Left renal cortex interstitium (tissue), 4 donors: Measurements from ENCODE around the gene ANKRD2. TPM values are rescaled to one million over a fixed set of nuclear protein-coding genes. Genes with fewer than 3 reads are reported as not detected.
"Not testable (repeated sequence)": the region's sequence is repeated elsewhere in the genome, so short reads cannot be mapped to it uniquely, and the experiment has no call there.

Experiments
- DNase-seq, 4 donors: peaks; one replicate each; pipeline ENCODE4 v3.0.0-alpha.2; 2013; ENCODE audit warnings: low read depth in 4 of 4, low spot score in 2 of 4, missing footprints in 1 of 4
- polyA plus RNA-seq, 4 donors: library from polyadenylated mRNA; unstranded; fragments of 120-200 nt; gene quantifications; one replicate each; pipeline ENCODE4 v1.2.1, GENCODE V29; 2013; ENCODE audit not compliant: insufficient read length in 4 of 4

ANKRD2 gene
- polyA plus RNA-seq, 4 donors = 0.38 to 0.56 (median 0.51) TPM

GRCh38 chr10:97546456-97547270 lies 25.9 kb upstream of the ANKRD2 start:
- DNase-seq = no peak

GRCh38 chr10:97547271-97547600 lies 25.3 kb upstream of the ANKRD2 start:
- no peak for DNase-seq

- DNase-seq = no peak
Measured at GRCh38 chr10:97547962-97548361, 24.6 kb upstream of the ANKRD2 start.

DNA sequence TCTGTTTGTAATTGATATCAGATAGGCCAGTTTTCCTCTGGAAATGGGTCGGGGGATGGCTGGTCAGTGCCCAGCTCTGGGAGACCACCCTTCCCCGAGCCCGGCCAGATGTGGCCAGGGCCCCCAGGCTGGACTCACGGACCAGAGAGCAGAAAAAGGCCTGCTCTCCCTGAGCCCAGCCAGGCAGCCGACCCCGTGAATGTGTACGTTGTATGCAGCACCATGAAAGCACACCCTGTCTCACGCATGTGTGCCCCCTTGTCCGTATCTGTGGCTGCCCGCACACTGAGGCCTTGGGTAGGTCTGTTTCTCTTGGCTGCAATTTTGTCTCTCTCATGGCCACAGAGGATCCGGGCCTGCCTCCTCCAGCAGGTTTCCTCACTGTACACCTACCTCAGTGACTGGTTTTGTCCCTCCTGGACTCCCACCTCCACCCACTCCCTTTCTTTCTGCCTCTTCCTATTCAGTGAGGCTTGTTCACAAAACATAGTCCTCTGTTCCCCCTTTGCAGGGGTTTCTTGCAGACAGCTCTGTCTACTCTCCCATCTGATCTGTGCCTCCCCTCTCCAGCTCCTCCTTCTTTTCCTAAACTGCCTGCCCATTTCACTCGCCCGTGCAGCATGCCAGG lies 23.6 kb upstream of the ANKRD2 start:
- no peak for DNase-seq

GRCh38 chr10:97549587-97550322 lies 22.8 kb upstream of the ANKRD2 start:
- no peak for DNase-seq

GRCh38 chr10:97550336-97551149 lies 22.0 kb upstream of the ANKRD2 start:
- DNase-seq = no peak

DNA sequence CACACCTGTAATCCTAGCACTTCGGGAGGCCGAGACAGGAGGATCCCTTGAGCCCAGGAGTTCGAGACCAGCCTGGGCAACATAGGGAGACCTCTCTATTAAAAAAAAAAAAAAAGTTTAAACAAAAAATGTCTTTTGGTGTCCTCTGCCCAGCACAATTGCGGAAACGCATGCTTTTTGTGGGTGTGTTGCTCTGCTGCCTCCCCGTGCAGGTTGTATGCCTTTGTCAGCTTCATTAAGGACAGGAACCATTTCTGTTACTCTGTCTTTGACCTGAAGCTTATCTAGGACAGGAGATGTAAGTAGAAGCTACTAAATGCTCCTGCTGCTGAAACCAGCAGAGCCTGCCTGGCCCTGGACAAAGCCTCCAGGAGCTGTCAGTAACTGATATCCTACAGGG lies 21.3 kb upstream of the ANKRD2 start:
- no peak for DNase-seq

DNA sequence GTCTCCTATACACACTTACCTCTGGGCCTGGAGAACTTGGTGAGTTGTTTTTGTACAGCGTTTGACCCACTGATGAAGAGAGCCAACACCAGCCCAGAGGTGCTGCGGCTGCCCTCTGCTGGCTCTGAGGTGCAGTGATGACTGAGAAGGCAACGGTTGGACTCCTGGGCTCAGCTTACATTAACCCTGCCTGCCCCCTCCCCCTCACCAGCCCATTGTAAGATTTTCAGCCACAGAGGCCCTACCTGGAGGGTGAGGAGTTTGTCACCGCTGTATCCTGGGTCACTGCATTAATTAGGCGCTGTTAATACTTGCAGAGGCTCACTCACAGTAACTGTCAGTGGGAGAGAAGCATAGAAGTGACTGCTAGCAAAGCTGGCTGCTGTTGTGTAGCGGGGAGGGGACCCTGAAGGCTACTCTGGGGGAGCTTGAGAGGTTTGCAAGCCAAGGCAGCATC lies 19.0 kb upstream of the ANKRD2 start:
- DNase-seq = no peak

DNA sequence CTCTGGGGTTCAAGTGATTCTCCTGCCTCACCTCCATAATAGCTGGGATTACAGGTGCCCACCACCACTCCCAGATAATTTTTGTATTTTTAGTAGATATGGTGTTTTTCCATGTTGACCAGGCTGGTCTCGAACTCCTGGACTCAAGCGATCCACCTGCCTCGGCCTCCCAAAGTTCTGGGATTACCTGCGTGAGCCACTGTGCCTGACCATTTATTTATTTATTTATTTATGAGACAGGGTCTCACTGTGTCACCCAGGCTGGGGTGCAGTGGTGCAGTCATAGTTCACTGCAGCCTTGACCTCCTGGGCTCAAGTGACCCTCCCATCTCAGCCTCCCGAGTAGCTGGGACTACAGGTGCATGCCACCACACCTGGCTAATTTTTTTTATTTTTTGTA lies 18.2 kb upstream of the ANKRD2 start:
- not testable (repeated sequence) for DNase-seq

DNA sequence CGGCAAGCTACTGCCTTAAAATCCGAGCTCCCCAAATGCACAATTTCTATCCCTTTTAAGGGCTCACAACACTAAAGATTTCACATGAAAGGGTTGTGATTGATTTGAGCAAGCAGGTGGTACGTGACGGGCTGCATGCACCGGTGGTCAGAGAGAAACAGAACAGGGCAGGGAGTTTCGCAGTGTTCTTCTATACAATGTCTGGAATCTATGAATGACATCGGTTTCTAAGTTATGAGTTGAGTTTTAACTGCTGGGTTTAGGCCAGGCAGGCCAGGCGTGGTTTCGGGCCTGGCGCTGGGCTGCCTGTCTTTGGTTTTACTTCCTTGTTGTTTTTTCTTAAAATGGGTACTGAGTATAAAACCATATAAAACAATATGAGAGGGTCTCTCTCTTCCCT lies 17.0 kb upstream of the ANKRD2 start:
- not testable (repeated sequence) for DNase-seq

- DNase-seq = not testable (repeated sequence)
Measured at GRCh38 chr10:97560731-97561381, 11.7 kb upstream of the ANKRD2 start.

DNA sequence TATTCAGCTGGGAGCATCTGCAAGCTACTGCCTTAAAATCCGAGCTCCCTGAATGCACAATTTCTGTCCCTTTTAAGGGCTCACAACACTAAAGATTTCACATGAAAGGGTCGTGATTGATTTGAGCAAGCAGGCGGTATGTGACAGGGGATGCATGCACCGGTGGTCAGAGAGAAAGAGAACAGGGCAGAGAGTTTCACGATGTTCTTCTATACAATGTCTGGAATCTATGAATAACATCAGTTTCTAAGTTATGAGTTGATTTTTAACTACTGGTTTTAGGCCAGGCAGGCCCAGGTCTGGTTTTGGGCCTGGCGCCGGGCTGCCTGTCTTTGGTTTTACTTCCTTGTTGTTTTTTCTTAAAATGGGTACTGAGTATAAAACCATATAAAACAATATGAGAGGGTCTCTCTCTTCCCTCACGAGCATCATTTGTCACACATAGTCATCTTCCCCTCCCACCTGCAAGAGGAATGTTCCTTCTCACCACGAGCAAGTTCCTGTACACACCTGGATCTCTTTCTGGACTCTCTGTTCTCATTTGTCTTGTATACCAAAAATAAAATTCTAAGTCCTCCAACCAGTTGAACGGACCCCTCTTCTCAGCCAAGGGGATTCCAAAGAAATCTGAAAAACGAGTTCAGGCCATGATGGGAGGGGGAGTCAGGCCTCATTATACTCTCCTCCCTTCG lies 11.0 kb upstream of the ANKRD2 start:
- not testable (repeated sequence) for DNase-seq

DNA sequence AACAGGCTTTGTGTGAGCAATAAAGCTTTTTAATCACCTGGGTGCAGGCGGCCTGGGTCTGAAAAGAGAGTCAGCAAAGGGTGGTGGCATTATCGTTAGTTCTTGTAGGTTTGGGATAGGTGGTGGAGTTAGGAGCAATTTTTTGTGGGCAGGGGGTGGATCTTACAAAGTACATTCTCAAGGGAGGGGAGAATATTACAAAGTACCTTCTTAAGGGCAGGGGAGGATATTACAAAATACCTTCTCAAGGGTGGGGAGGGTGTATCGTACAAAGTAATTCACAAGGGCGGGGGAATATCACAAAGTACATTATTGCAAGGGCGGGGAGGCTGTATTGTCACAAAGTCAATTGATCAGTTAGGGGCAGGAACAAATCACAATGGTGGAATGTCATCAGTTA lies 10.2 kb upstream of the ANKRD2 start:
- DNase-seq = not testable (repeated sequence)

DNA sequence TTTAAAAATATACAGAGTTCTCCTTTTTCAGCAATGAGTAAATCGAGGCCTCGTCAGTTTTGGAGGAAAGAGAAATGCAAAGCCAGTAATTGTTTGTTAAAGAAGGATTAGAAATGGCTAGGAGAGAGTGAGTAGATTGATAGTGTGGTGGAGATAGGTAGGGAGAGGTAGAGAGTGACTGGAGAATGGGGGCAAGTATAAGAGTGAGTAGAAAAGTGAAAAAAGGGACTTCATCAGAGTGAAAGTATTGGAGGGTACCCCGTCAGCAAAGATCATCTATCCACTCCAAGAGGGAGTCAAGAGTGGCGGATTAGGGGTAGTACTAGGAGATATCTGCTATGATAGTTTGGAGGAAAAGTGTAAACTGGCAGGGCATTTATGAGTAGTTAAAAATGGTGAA lies 9.2 kb upstream of the ANKRD2 start:
- DNase-seq = no peak

- no peak for DNase-seq
Measured at GRCh38 chr10:97564776-97565175, 7.8 kb upstream of the ANKRD2 start.

DNA sequence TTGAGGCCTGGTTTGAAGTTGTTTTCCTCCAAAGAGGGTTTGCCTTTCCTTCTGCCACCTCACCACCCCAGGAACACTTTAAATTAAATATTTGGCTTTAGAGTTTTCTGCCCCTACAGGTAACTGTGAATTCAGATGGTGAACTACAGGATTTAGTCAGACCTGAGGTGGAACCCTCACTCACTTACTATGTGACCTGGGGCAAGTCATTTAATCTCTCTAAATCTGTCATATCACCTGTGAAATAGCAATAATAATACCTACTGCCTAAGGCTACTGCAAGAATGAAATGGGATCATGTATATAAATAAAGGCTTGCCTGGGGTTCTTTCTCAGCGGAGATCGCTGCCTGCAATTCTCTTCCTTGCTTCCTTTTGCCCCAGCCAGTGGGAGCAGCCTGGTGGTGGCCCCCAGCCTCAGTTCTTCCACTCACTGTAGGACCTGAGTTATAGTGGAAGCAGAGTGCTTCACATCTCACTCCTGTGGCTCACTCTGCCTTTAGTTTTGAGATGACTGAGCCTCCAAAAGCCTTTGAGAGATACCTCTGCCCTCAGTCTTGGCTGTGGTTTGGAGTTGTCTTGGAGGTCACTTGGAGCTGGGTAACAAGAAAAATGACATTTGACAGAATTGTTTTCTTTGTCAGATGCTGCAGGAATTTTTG lies 6.1 kb upstream of the ANKRD2 start:
- no peak for DNase-seq

DNA sequence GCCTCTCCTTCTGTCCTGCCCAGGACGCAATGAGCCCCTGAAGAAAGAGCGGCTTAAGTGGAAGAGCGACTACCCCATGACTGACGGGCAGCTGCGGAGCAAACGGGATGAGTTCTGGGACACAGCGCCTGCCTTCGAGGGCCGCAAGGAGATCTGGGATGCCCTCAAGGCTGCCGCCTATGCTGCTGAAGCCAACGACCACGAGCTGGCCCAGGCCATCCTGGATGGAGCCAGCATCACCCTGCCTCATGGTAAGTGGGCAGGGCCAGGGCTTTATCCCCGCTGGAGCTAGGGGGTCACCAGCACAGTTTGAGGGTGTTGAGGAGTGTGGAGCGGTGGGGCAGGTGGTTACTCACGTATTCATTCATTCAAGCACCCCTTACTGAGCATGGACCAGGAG lies 4.7 kb upstream of the ANKRD2 start:
- DNase-seq = no peak

DNA sequence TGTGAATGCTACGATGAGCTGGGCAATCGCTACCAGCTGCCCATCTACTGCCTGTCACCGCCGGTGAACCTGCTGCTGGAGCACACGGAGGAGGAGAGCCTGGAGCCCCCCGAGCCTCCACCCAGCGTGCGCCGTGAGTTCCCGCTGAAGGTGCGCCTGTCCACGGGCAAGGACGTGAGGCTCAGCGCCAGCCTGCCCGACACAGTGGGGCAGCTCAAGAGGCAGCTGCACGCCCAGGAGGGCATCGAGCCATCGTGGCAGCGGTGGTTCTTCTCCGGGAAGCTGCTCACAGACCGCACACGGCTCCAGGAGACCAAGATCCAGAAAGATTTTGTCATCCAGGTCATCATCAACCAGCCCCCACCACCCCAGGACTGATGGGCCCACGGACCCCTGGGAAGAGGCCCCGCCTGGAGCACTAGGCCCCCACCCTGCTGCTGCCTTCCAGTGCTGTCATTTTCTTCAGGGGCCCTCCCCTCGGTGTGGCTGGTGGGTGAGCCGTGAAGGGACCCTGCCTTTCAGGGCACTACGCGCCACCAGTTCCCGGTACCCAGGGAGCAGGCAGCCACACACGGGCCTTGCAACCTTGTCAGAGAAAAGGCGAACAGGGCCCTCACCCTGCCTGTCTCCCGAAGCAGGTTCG lies 2.3 kb upstream of the ANKRD2 start:
- DNase-seq = no peak
